ENCODE results near the gene PINLYP. TPM values are rescaled to one million over a fixed set of nuclear protein-coding genes. Genes with fewer than 3 reads are reported as not detected.

Gene PINLYP
- total RNA-seq, 1 experiment from 2014 or later: 0.17 TPM

- Histone ChIP-seq H3K79me2 (ENCODE audit: insufficient read depth, low read length) (peaks cover 4% of the 10 kb centered on the region; the same call in 1 of the 2 replicates), H3K9ac (ENCODE audit: low read length) (no peak overlapping the region), H3K27ac (ENCODE audit: low read depth, low read length) (peak overlapping the region; percentile 34; the same call in 1 of the 2 replicates), H3K4me1 (ENCODE audit: control insufficient read depth in 1 of 2, insufficient read depth in 2 of 2, low read length in 2 of 2) (peaks cover 19 to 30% of the 10 kb centered on the region in 2 experiments), H3K36me3 (ENCODE audit: control insufficient read depth in 1 of 2, insufficient read depth in 2 of 2, low read length in 2 of 2) (no peaks in the 10 kb centered on the region), H3K27me3 (ENCODE audit: insufficient read depth, low read length) (no peaks in the 10 kb centered on the region), H3K4me2 (ENCODE audit: low read length) (peak overlapping the region; percentile 26; the same call in 1 of the 2 replicates), H2AFZ (ENCODE audit: low read depth, low read length, poor library complexity, severe bottlenecking) (no peak overlapping the region), H4K20me1 (ENCODE audit: insufficient read depth) (no peaks in the 10 kb centered on the region), H3K9me2 (ENCODE audit: insufficient read depth) (no peaks in the 10 kb centered on the region), H3K4me3 (replicated peaks in 1 of 2; ENCODE audit: low read depth in 1 of 2, low read length in 2 of 2) (no peak overlapping the region), H3K9me3 (ENCODE audit: control insufficient read depth in 1 of 2, insufficient read depth in 1 of 2, low read depth in 1 of 2, low read length in 2 of 2) (no peaks in the 10 kb centered on the region)
- DNase-seq (ENCODE audit: low read depth, low spot score) (peak; percentile 29), ATAC-seq (peak; percentile 30)
- POLR2A ChIA-PET: interaction anchor here (1.2 kb wide), 1 partner anchor 28 kb away, joined by 4 read pairs; the partner anchor contains the start of genes IRGQ and ZNF576
- RAD21 ChIA-PET (ENCODE audit: low non-redundant PET in 1 of 2, low total read pairs in 2 of 2, uncharacterized antibody in 2 of 2, unreplicated experiment in 2 of 2): no interaction called here
- no peak for TF ChIP-seq TCF7L2 (IDR thresholded peaks at IDR 0.05; ENCODE audit: borderline replicate concordance, extremely low read depth, insufficient read depth, insufficient read length)
- intact Hi-C loops (cut with micrococcal nuclease): no loop called here
- BruUV-seq (replicated peaks): no TSS peak
- CTCF ChIA-PET: interaction anchor here (1.0 kb wide), 1 partner anchor 29 kb away, joined by 4 read pairs; the partner anchor contains the start of gene IRGQ
Observed at GRCh38 chr19:43623889-43624670, 48.5 kb downstream of the PINLYP start.

- CTCF ChIA-PET: no interaction called here
- intact Hi-C loops (cut with micrococcal nuclease): no loop called here
- peak; percentile 91 for ATAC-seq
- H3K9ac ChIP-seq (ENCODE audit: low read length): no peak overlapping the region
- peak overlapping the region; percentile 32 for H3K4me2 ChIP-seq (ENCODE audit: low read length)
- peaks cover 19 to 25% of the 10 kb centered on the region in 2 experiments for H3K4me1 ChIP-seq (ENCODE audit: control insufficient read depth in 1 of 2, insufficient read depth in 2 of 2, low read length in 2 of 2)
- RAD21 ChIA-PET (ENCODE audit: low non-redundant PET in 1 of 2, low total read pairs in 2 of 2, uncharacterized antibody in 2 of 2, unreplicated experiment in 2 of 2): interaction anchor here in 1 of 2 experiments (0.6 kb wide), 1 partner anchor 11 kb away, joined by 3 read pairs; no protein-coding TSS in a partner anchor
- no peaks in the 10 kb centered on the region for H4K20me1 ChIP-seq (ENCODE audit: insufficient read depth)
- peak; percentile 72 for DNase-seq (ENCODE audit: low read depth, low spot score)
- BruUV-seq (replicated peaks): no TSS peak
- H3K9me3 ChIP-seq (ENCODE audit: control insufficient read depth in 1 of 2, insufficient read depth in 1 of 2, low read depth in 1 of 2, low read length in 2 of 2): no peaks in the 10 kb centered on the region
- H3K36me3 ChIP-seq (ENCODE audit: control insufficient read depth in 1 of 2, insufficient read depth in 2 of 2, low read length in 2 of 2): no peaks in the 10 kb centered on the region
- H3K79me2 ChIP-seq (ENCODE audit: insufficient read depth, low read length): peaks cover 4% of the 10 kb centered on the region; the same call in 1 of the 2 replicates
- POLR2A ChIA-PET: no interaction called here
- H3K27me3 ChIP-seq (ENCODE audit: insufficient read depth, low read length): no peaks in the 10 kb centered on the region
- no peak overlapping the region for H2AFZ ChIP-seq (ENCODE audit: low read depth, low read length, poor library complexity, severe bottlenecking)
- H3K9me2 ChIP-seq (ENCODE audit: insufficient read depth): no peaks in the 10 kb centered on the region
- H3K4me3 ChIP-seq (replicated peaks in 1 of 2; ENCODE audit: low read depth in 1 of 2, low read length in 2 of 2): no peak overlapping the region
- H3K27ac ChIP-seq (ENCODE audit: low read depth, low read length): no peak overlapping the region
- TF ChIP-seq CBX3 (IDR thresholded peaks at IDR 0.05; ENCODE audit: low read depth) (no peak), ELF1 (IDR thresholded peaks at IDR 0.05; ENCODE audit: borderline replicate concordance, low read depth) (no peak), YY1 (IDR thresholded peaks at IDR 0.05; ENCODE audit: extremely low read depth, insufficient replicate concordance, low read depth, low read length) (no peak), ZBTB33 (IDR thresholded peaks at IDR 0.05; ENCODE audit: extremely low read depth, insufficient replicate concordance, low read length) (no peak), TCF7L2 (IDR thresholded peaks at IDR 0.05; ENCODE audit: borderline replicate concordance, extremely low read depth, insufficient read depth, insufficient read length) (no peak), EZH2phosphoT487 (IDR thresholded peaks at IDR 0.05; ENCODE audit: borderline replicate concordance) (no peak), EGR1 (IDR thresholded peaks at IDR 0.05; ENCODE audit: low read depth) (no peak), JUND (IDR thresholded peaks at IDR 0.05) (no peak), CEBPB (IDR thresholded peaks at IDR 0.05; ENCODE audit: low read depth) (no peak), SIN3A (IDR thresholded peaks at IDR 0.05; ENCODE audit: low read depth) (peak; percentile 53), SRF (IDR thresholded peaks at IDR 0.05; ENCODE audit: low read depth) (no peak), ZNF274 (IDR thresholded peaks at IDR 0.05; ENCODE audit: low read depth, low read length) (no peak), POLR2A (IDR thresholded peaks at IDR 0.05; ENCODE audit: borderline replicate concordance, extremely low read depth, insufficient read depth, insufficient read length) (no peak), ATF3 (IDR thresholded peaks at IDR 0.05) (no peak), SP1 (IDR thresholded peaks at IDR 0.05; ENCODE audit: low read depth) (no peak)
Observed at GRCh38 chr19:43624933-43625332, 49.3 kb downstream of the PINLYP start.

All from HCT116 (cell line).